ENCODE data around the gene PPP1R9A.
A peak's percentile ranks its signal among the peaks of the same experiment; 100 is the strongest.

PPP1R9A gene

DNA sequence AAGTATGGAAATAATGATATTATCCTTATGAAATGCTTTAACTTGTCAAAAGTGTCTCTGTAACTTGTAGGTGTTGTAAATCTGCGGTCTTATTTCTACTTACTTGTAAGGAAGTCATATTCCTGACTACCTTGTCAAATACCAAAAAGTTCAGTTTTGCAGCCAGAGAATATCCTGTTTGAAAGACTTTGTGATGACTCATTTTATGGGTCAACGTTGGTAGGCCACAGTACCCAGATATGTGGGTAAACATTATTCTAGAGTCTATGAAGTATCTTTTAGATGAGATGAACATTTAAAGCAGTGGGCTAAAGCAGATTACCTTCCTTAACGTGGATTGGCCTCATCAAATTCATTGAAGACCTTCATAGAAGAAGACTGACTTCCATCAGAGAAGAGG is 195.3 kb downstream of the PPP1R9A start:
- DNase-seq: no peak

DNA sequence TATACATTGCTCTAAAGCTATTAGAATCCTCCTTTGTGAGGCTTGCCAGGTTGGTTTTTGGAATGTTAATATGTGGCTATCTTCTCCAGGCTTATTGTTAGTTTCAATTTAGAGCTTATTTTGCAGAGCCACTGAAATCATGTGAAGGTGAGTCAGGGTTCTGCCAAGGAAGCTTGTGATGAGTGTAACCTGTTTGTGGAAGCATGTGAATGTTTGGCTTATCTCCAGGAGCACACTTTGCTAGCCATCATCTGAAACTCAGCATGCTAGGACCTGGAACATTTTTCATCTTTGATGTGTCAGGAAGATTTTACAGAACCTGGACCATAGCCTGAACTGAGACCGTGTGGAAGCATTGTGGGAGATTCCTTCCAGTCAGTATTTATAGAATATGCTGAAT is 197.3 kb downstream of the PPP1R9A start:
- peak; percentile 17 for DNase-seq

DNA sequence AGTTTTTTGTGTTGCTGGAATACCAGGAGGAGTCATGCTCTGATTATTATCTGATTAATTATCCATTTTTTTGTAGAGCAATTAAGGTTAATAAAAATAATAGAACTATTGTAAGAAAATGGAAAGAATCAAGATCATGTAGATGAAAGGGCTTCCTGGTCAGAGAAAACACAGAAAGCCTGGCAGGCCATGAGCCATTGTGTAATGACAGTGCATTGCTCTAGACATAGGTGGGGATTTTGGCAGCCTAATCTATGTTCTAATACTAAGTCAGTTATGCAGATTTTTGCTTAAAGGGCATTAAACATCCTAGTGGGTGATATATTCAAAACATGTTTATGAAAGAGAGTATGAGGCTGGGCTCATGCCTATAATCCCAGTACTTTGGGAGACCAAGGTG is 198.2 kb downstream of the PPP1R9A start:
- no peak for DNase-seq

DNA sequence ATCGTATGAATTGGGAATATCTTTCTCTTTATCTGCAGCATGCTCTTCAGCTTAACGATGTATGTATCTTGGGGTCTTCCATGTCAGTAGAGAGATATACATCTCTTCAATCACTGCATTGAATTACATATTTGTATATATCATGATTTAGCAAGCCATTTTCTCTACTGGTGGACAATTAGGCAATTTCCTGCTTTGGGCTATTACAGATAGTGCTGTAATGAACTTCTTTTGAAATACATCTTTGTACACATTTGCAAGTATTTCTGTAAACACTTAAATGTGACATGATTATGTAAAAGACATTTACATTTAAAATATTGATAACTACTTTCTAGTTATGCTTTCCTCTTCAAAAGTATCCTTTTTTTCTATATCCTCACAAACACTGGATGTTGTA is 199.0 kb downstream of the PPP1R9A start:
- DNase-seq: no peak

DNA sequence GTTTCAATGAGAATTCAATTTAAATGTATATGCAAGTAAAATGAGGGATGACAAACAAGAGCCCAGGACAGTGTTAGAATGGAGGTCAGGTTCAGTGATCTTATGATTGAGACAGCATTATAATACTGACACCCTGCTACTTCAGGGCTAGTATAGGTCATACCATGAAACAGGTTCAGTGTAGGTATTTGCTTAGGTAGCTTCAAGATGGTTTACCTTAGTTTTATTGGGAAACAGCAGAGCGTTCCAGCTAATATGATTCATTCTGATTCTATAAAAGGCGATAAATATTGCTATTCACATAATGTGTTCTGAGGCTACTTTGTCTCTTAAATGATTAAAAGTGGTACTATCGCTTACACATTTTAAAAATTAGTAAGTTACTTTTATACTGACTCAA is 203.3 kb downstream of the PPP1R9A start:
- no peak for DNase-seq

DNA sequence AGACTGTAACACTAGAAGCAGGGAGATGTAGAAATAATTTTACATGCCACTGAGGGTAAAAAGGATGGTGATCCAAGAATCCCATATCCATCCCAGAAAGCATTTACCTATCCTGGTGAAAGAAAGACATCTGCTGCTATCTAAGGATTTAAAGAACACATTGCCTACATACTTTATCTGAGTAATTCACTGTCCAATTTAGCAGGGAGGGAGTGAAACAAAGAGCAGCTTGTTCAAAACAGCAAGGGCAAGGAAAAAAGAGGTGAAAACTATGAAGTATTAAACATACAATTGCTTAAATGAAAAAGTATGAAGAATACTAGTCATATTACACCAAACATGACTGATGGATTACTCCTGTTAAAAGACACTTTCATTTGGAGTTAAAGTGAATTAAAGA is 206.2 kb downstream of the PPP1R9A start:
- no peak for DNase-seq

DNA sequence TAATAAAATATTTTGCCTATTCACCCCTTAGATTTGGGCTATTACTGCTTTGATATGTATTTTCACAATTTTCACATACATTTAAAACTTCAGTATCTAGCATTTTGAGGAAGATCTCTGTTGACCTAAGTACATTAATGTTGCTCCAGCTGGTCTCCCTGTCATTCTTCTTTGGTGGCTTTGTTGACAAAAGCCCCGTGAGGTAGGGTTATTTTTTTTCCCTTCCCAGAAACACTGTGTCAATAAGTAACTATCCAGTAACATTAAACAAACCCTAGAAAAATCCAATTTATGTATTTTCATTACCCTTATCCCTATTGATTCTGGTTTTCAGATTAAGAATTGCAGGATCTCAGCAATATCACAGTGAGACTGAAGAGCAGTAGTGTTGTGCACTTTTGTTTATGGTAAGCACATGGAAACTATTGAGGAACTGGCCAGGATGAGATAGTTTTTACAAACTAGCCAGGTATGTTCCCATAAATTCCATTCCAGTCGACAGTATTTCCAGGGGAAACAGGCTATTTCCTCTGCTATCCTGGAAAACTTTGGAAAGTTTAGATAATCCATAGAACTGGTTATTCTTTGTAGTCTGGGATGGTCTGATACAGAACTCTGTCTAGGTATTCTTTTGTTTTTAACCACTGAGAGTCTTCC is 218.8 kb downstream of the PPP1R9A start:
- no peak for DNase-seq

DNA sequence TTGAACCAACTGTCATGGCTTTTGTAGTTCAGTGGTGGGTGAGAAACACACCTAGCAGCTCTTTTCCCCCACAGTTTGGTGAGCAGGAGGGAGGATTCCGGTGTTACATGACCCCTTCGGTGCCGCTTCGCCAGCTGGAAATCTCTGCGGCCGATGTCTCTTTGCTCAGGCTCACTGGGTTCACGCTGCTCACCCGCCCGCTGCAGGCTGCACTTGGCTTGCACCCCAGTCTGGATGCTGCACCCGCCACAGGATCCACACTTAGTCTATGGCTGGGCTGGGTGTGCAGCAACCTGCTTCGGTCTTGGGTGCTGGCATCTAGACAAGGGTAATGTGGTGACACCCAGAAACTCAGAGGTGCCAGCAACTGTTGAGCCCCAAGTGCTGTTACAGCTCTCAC is 225.1 kb downstream of the PPP1R9A start:
- DNase-seq: no peak

DNA sequence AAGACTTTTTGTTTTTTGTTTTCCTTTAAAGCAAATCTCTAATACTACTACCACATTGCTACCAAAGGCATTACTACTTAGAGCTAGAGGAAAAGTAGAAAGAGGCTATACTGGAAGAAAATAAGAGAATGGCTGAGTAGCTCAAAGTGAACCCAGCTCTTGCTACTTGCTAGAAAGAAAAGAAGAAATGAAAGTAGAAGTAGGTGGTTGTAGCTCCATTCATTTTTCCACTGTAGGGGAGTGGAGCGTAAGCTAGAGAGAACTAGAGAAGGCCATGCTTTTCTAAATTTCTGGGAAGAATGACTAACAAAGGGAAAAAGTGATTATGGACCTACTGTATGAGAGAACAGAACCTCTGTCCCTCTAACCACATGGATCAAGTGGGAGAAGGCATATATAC is 232.5 kb downstream of the PPP1R9A start:
- no peak for DNase-seq

DNA sequence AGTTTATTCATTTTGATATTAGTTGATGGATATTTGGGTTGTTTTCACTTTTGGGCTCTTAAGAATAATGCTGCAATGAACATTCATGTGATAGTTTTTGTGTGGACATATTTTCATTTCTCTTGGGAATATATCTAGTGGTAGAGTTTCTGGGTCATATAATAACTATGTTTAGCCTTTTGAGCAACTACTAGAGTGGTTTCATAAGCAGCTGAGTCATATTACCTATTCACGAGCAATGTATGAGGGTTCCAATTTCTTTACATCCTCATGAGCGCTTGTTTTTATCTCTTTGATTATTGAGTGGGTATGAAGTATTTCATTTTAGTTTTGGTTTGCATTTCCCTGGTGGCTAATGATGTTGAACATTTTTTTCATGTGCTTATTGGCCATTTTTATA is 234.4 kb downstream of the PPP1R9A start:
- no peak for DNase-seq

DNA sequence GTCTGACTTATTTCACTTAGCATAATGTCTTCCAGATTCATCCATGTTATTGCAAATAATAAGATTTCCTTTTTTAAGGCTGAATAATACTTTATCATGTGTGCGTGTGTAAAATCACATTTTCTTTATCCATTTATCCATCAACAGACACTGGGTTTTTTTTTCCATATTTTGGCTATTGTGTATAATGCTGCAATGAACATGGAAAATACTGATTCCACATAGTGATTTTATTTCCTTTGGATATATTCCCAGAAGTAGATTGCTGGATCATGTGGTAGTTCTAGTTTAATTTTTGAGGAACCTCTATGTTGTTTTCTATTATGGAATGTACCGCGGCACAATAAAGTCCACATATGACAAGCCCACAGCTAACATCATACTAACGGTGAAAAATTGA is 236.9 kb downstream of the PPP1R9A start:
- no peak for DNase-seq

DNA sequence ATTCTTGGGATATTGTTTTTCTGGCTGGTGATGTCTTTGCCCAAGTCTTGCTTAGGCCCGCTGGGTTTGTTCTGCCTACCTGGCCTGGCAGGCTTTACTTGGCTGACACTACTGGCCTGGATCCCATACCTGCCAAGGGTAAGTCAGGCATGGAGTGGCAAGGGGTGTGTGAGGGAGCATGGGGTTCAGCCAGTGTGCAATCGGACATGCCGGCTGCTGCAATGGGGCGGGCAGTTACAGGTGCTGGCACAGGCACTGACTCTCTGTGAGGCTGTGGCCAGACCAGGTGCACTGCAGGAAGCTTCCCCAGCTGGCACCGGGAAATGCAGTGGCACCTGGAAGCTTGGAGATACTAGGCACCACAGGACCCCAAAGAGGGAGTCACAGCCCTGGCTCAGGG is 248.6 kb downstream of the PPP1R9A start:
- DNase-seq: no peak

DNA sequence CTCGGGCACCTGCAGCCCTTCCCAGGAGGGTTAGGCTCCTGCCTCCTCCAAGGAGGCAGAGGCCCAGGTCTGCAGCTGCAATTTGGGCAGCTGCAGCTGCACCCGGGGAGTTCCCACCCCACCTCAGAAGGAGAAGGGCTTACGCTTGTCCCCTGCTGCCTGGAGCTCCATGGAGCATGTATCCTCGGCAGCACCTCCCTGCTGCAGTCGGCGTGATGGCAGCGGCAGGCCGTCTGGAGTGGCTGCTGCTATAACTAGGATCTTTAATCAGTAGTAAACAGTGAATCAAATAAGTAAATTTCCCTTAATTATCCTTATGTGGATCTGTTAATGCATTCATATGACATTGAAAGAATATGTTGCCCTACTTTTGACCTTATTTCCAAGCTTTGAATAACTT is 250.0 kb downstream of the PPP1R9A start:
- DNase-seq: no peak

DNA sequence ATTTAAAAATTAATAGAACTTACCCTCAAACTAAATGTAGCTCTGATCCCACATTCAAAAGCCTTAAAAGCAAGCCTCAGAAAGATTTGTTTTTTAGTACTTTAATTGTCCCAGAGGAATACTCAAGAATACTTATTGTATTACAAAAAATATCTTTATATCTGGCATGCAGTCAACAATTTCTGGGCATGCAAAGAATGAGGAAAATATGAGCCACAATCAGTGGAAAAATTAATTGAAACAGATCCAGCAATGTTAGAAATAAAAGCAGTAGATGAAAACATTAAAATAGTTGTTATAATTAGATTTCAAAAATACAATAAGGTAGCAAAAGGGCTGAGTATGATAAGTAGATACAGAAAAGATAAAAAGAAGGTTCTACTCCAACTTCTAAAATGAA is 262.3 kb downstream of the PPP1R9A start:
- DNase-seq: no peak

DNA sequence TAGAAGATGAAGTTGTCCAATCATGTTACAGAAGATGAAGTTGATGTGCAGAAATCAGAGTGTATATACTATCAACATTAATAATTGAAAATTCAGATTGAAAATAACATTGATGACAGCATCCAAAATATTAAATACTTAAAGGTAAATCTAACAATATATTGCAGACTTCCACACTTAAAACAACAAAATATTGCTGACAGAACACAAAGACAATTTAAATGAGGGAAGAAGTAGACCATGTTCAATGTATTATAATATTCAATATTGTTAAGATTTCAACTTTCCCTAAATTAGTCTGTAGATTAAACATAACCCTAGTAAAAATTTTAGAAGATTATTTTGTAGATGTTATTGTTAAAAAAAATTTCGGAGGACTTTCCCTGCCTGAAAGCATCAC is 265.0 kb downstream of the PPP1R9A start:
- DNase-seq: no peak

DNA sequence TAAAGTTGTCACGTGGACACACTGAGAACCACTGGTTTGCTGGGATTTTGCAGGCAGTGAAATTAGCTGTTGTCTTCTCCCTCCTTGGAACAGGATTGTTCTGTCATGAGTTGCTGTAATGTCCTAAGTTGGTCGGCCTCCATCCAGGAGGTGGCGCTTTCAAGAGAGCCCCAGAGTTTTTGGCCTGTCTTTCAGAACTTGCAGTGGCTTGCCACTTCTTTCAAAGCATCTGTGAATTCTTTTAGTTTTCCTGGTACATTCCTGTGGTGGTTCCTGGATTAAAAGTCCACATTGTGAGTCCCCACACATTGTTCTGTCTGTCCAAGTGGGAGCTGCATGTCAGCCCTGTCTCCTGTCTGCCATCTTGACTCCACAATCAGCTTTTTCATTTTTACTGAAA is 283.1 kb downstream of the PPP1R9A start:
- DNase-seq: no peak

DNA sequence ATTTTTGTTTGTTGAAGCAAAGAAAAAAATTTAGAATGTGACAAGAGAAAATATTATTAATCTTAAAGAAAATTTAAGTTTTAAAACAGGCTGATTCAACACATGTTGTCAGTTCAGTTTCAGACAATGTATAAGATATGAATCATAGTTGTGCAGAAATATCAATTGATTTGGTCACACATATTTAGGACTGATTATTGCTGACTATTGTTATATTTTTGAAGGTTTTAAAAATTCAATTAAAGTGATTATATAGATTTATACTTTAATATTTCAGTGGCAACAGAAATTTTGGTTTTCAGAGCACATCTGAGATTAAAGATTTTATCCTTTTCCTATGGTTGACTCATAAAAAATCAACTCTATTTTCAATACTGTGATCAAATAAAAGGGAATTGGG is 284.4 kb downstream of the PPP1R9A start:
- no peak for DNase-seq

DNA sequence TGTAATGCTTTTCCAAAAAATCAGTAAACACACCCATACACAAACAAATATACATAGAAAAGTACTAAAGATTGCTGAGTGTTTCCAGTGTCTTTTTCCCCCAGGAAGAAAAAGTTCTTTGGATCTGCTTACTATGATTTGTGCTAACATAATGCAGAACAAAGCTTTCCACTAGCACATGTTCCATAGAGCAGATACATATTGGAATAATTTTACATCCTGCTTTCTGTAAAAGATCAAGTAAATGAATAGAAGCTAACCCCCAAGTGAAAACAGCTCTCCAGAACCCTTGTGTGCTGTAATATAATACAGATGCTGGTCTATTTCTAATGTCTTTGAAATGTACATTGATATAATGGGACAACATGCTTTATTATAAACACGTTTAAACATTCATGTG is 291.5 kb downstream of the PPP1R9A start:
- no peak for DNase-seq

DNA sequence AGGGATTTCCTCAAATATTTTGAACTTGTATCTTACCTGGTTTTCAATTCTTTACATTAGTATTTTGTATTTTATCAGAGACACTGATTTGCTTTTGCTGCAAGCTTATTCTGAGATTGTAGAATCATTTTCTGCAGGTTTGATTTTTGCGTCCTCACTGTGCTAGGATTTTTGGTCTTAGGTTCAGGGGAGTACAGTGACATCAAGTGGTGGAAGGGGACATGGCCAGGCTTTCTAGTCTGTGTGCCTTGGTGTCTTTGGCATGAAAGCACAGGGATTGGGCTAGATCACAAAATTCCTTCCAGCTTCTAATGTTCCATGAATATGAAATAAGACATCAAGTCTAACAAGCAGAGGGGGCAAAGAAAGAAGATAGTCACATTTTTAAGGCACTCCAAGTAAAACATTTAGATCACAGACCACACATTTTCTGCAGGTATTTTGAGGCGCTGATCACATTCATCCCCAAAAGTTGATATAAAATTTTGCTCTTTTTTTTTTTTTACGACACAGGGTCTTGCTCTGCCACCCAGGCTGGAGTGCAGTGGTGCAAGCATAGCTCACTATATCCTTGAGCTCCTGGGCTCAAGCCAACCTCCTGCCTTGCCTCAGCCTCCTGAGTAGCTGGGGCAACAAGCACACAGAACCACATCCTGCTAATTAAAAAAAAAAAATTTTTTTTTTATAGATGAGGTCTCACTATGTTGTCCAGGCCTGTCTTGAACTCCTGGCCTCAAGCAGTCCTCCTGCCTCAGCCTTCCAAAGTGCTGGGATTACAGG is 292.6 kb downstream of the PPP1R9A start:
- peak; percentile 60 for DNase-seq

DNA sequence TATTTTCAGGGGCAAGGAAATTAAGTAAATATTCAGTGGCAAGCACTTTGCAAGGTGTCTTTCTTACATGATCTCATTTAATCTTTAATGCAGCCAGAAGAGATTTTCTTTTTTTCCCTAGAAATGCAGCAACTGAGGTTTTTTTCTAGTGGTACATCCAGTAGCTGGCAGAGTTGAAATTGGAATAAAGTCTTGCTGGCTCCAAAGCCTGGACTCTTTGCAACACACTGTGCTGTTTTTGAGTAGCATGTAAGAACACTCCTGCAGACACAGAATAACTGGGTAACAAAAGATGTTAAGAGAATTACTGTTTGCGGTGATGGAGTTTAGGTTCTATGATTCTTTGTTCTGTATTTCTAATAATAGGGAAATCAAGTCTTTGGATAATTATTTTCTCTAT is 293.3 kb downstream of the PPP1R9A start:
- no peak for DNase-seq

DNA sequence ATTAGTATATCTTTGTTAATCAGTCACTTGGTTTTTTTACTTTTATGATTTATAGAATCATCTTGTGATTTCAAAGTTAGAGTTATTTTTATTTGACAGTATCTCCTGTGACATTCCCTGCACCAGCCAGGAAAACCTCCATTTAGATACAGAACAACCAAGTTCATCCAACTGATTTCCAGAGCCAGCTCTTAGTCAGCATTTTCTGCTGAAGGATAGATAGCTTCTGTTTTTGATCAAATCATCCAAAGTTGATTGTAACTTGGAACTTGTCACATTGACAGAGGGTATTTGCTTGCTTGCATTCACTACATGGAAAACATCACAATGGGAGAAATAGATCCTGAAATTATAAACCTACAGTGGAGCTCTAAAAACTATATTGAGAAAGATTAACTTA is 294.3 kb downstream of the PPP1R9A start:
- DNase-seq: no peak

DNA sequence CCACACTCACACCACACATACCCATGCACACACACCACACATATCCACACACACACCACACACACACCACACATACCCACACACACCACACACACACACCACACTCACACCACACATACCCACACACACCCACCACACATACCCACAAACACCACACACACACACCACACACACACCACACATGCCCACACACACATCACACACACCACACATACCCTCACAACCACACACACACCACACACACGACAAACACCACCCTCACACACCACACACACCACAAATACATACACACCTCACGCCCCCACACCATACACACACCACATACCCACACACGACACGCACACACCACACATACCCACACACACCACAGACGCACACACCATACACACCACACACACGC is 297.2 kb downstream of the PPP1R9A start:
- no peak for DNase-seq

DNA sequence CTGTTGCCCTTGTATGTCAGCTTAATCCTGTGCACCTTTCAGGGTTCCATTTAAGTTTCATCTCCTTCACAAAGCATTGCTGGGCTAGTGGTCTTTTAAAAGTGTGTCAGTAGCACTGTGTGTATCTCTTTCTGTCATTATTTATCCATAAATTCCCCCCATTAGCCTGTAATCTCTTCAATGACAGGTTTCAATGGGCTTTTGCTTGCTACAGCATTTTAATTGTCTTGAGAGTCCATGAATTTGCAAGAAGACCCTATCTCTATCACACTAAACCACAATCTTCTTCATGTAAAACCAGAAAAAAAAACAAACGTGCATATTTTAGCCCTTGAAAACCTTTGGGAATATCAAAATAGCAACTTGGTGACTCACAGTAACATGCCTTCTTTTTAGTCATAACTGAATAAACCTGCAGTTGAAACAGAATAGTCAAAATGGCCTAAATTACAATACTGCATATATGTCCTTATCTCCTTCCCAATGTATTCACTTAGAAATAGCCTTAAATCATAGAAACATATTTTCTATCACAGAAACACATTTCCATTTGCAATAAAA is 298.4 kb downstream of the PPP1R9A start:
- no peak for DNase-seq

DNA sequence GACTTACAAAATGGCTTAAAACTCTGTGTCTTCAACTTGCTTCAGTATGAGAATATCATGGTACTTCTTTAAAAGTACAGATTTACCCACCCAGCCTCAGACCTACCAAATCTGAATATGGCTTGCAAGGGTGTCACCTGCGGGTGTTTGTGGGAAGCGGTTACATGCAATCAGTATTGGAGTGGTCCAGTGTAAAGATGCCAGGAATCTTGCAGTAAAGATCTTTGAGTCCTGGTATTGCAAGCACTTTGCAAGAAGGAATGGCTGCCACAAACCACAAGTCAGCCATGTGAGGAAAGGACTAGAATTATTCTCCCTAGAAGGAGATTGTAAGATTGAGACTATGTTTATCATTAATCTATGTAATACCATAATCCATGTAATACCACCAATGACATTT is 301.9 kb downstream of the PPP1R9A start:
- no peak for DNase-seq

DNA sequence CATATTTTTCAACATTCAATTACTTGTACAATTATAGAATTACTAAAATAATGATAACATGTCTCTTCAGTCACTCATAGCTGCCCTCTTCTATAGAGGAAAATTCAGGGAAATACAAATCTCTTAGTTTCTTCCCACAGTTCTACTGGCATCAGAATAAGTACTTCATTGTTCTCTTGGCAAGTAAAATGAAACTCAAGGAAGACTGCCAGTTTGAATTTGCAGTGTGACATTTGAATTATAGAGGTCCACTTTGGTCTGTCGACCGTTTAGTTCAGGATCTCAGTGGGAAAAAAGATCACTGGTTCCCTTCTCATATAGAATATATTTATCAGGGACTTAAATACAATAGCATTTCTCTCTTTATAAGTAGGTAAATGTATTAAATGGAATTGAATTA is 302.4 kb downstream of the PPP1R9A start:
- no peak for DNase-seq

All from NCI-H1105 treated with DMSO at 0.1 percent for 48 hours (cell line).